ENCODE measurements around the gene AFM.

Gene AFM

GRCh38 chr4:73499996-73500765 is 18.6 kb downstream of the AFM start (continued):
- no peak for TF ChIP-seq PRDM4 (tag by site-specific recombination; IDR thresholded peaks at IDR 0.05)

GRCh38 chr4:73501664-73502265 is 20.2 kb downstream of the AFM start:
- CTCF ChIA-PET, result interaction anchor here (0.9 kb wide), 1 partner anchor 143 kb away, joined by 4 read pairs; no protein-coding TSS in a partner anchor
- no peaks in the 10 kb centered on the region for H3K36me3 ChIP-seq (ENCODE audit: control insufficient read depth in 2 of 2, insufficient read depth in 1 of 2, low read length in 2 of 2)
- no peak overlapping the region for H3K4me3 ChIP-seq (ENCODE audit: low read depth, low read length)
- H3K4me1 ChIP-seq (ENCODE audit: control insufficient read depth, insufficient read depth, low read length), result no peaks in the 10 kb centered on the region
- H3K9me3 ChIP-seq (ENCODE audit: control insufficient read depth, insufficient read depth, low read depth, low read length), result no peaks in the 10 kb centered on the region
- POLR2A ChIA-PET, result no interaction called here
- TF ChIP-seq ZNF324 (tag by site-specific recombination; IDR thresholded peaks at IDR 0.05), result no peak
- no peak for TF ChIP-seq REPIN1 (tag by site-specific recombination; IDR thresholded peaks at IDR 0.05; ENCODE audit: low read depth)
- no peak for TF ChIP-seq ZNF214 (tag by site-specific recombination; IDR thresholded peaks at IDR 0.05; ENCODE audit: borderline replicate concordance)
- TF ChIP-seq ZSCAN16 (tag by site-specific recombination; IDR thresholded peaks at IDR 0.05), result no peak
- TF ChIP-seq, protein P1, sequence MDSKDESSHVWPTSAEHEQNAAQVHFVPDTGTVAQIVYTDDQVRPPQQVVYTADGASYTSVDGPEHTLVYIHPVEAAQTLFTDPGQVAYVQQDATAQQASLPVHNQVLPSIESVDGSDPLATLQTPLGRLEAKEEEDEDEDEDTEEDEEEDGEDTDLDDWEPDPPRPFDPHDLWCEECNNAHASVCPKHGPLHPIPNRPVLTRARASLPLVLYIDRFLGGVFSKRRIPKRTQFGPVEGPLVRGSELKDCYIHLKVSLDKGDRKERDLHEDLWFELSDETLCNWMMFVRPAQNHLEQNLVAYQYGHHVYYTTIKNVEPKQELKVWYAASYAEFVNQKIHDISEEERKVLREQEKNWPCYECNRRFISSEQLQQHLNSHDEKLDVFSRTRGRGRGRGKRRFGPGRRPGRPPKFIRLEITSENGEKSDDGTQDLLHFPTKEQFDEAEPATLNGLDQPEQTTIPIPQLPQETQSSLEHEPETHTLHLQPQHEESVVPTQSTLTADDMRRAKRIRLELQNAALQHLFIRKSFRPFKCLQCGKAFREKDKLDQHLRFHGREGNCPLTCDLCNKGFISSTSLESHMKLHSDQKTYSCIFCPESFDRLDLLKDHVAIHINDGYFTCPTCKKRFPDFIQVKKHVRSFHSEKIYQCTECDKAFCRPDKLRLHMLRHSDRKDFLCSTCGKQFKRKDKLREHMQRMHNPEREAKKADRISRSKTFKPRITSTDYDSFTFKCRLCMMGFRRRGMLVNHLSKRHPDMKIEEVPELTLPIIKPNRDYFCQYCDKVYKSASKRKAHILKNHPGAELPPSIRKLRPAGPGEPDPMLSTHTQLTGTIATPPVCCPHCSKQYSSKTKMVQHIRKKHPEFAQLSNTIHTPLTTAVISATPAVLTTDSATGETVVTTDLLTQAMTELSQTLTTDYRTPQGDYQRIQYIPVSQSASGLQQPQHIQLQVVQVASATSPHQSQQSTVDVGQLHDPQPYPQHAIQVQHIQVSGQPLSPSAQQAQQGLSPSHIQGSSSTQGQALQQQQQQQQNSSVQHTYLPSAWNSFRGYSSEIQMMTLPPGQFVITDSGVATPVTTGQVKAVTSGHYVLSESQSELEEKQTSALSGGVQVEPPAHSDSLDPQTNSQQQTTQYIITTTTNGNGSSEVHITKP (tag by site-specific recombination; IDR thresholded peaks at IDR 0.05), result no peak
- no peak for TF ChIP-seq PRDM1 (tag by site-specific recombination; IDR thresholded peaks at IDR 0.05)
- no peak for TF ChIP-seq ZNF555 (tag by site-specific recombination; conservative IDR thresholded peaks at IDR 0.05)
- TF ChIP-seq ZNF626 (tag by site-specific recombination; IDR thresholded peaks at IDR 0.05), result no peak
- TF ChIP-seq ZNF169 (tag by site-specific recombination; IDR thresholded peaks at IDR 0.05), result no peak
- H3K27ac ChIP-seq (ENCODE audit: extremely low read depth, low read depth, low read length), result no peak overlapping the region

- TF ChIP-seq EGR2 (tag by site-specific recombination; IDR thresholded peaks at IDR 0.05; ENCODE audit: low read depth), result no peak
- no peak for TF ChIP-seq ZNF514 (tag by site-specific recombination; IDR thresholded peaks at IDR 0.05)
- no peak for TF ChIP-seq ZNF404 (tag by site-specific recombination; IDR thresholded peaks at IDR 0.05)
- no peak for TF ChIP-seq ZSCAN30 (tag by site-specific recombination; IDR thresholded peaks at IDR 0.05)
- TF ChIP-seq KLF9 (tag by site-specific recombination; IDR thresholded peaks at IDR 0.05; ENCODE audit: low read depth), result no peak
- no peak for TF ChIP-seq ZNF2 (tag by site-specific recombination; IDR thresholded peaks at IDR 0.05)
- no peak for TF ChIP-seq ZNF624 (tag by site-specific recombination; IDR thresholded peaks at IDR 0.05)
- TF ChIP-seq, protein P2, sequence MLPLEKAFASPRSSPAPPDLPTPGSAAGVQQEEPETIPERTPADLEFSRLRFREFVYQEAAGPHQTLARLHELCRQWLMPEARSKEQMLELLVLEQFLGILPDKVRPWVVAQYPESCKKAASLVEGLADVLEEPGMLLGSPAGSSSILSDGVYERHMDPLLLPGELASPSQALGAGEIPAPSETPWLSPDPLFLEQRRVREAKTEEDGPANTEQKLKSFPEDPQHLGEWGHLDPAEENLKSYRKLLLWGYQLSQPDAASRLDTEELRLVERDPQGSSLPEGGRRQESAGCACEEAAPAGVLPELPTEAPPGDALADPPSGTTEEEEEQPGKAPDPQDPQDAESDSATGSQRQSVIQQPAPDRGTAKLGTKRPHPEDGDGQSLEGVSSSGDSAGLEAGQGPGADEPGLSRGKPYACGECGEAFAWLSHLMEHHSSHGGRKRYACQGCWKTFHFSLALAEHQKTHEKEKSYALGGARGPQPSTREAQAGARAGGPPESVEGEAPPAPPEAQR (tag by site-specific recombination; IDR thresholded peaks at IDR 0.05), result no peak
- TF ChIP-seq ZNF530 (tag by site-specific recombination; IDR thresholded peaks at IDR 0.05; ENCODE audit: low read depth), result no peak
- CTCF ChIA-PET, result no interaction called here
- POLR2A ChIA-PET, result no interaction called here
Observed at GRCh38 chr4:73505567-73505966, 24.0 kb downstream of the AFM start.

More at GRCh38 chr4:73505567-73505966, 24.0 kb downstream of the AFM start:
- no peak overlapping the region for H3K4me3 ChIP-seq (ENCODE audit: low read depth, low read length)
- no peak overlapping the region for H3K27ac ChIP-seq (ENCODE audit: extremely low read depth, low read depth, low read length)
- no peaks in the 10 kb centered on the region for H3K36me3 ChIP-seq (ENCODE audit: control insufficient read depth in 2 of 2, insufficient read depth in 1 of 2, low read length in 2 of 2)
- H3K9me3 ChIP-seq (ENCODE audit: control insufficient read depth, insufficient read depth, low read depth, low read length), result no peaks in the 10 kb centered on the region
- H3K4me1 ChIP-seq (ENCODE audit: control insufficient read depth, insufficient read depth, low read length), result no peaks in the 10 kb centered on the region

All from HEK293 (cell line).